HK-2 (cell line): ENCODE results near the gene FBLN7.
A peak's percentile ranks its signal among the peaks of the same experiment; 100 is the strongest.
"Not testable (repeated sequence)": the region's sequence is repeated elsewhere in the genome, so short reads cannot be mapped to it uniquely, and the experiment has no call there.

Experiments
- DNase-seq: peaks from one replicate; pipeline ENCODE4 v3.0.0-alpha.2; 2018; ENCODE audit not compliant: unreplicated experiment

The FBLN7 gene

DNA sequence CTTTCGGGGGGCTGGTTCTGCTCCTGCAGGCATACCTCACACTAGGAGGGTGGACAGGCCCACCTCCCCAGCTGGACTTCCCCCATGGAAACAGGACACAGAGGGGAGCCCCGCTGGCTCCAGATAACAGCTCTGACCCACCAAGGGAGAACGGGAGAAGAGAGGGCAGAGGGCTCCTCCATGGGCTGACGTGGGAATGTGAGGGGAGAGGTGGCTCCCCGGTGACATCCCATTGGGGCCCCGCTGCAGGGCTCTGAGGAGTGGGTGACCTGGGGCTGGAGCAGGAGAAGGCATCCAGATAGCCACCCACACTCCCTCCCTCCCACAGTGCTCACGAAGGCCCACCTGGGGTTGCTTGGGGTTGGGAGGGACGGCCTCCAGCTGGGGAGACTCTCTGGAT lies 45.9 kb downstream of the FBLN7 start:
- DNase-seq, result no peak

DNA sequence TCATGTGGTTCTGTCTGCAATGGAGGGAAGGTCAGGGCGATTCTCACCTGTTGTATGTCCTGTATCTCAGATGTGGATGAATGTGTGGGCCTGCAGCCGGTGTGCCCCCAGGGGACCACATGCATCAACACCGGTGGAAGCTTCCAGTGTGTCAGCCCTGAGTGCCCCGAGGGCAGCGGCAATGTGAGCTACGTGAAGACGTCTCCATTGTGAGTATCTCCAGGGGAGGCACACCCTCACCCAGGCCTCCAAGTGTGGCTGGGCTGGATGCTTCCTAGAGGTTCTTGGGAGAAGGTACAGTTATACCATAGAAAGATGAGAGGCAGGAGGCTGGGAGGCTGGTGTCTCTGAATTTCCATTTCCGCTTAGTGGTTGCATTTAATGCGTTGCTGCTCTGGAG lies 46.9 kb downstream of the FBLN7 start:
- DNase-seq, result no peak

- DNase-seq, result no peak
Observed at GRCh38 chr2:112187046-112187715, 49.0 kb downstream of the FBLN7 start.

DNA sequence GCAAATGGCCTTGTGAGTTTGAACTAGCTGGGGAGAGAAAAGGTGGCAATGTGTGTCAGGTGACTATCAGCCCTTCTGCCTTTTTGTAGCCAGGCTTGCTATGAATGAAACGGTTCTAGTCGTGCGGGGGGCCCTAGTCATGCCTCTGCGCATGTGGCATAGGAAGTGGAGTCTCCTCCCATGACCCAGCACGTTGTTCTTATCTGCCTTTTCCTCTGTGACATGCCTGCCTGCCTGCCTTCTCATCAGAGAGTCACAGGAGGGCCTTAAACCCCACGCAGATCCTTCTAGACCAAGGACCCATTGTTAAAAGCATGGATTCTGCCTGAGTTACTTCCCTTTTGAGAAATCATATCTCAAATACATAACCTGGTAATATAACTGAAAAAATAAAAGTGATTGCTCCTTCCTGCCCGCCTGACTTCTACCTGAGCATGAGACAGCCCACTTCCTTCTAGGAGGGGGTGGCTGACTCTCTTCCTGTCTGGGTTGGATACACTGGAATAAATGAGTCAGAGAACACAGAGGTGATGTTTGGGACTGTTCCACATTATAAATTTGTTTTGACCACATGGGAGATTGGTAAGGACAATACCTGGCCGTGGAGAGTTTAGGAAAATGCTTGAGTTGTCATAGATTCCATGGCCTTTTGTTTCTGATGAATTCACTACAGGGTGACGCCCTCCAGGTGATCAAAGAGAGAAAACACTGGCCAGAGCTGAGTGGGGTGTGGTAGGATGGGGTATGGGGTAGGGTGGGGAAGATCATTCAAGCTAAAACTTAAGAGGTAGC lies 49.8 kb downstream of the FBLN7 start:
- peak; percentile 18 for DNase-seq

DNA sequence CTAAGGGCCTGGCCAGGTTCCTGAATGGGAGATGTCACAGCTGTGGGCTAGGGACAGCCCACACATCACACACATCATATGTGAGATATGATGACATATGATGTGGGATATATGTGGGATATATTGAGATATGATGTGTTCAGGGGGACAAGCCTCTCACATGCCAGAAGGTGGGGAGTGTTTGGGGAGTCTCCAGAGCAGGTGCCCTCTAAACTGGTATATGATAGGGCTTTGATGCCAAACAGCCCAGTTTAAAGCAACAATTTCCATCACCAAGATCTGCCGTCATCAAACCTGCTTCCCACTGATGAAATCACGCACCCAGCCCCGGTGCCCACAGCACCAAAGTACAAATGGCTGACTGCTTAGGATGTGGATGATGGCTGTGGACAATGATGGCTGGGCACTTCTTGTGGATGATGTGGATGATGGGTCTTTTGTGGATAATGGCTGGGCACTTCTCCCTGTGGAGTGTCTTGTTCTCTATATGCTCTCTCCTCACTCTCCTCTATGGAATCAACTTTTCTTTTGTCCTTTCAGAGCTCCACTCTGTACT lies 50.9 kb downstream of the FBLN7 start:
- DNase-seq, result no peak

GRCh38 chr2:112194028-112194427 lies 55.8 kb downstream of the FBLN7 start:
- DNase-seq, result no peak

GRCh38 chr2:112194482-112194881 lies 56.3 kb downstream of the FBLN7 start:
- no peak for DNase-seq

- no peak for DNase-seq
Observed at GRCh38 chr2:112195167-112195766, 57.1 kb downstream of the FBLN7 start.

DNA sequence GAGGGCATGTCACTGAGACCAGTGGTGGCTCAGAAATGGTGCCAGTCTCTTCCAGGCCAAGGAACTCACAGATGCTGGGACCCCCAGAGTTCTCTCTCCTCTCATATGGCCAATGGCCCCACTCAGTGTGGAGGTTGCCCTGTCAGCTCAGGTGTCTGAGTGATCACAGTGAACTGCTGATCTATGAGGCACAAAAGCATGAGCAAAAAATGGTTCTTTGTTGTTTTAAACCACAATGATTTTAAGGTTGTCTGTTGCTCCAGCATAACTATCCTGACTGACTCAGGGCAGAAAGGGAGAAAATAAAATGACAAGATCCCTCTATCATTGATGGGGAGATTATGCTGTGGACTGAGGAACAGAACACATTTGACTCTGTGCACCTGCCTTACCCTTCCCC lies 57.8 kb downstream of the FBLN7 start:
- DNase-seq, result no peak

DNA sequence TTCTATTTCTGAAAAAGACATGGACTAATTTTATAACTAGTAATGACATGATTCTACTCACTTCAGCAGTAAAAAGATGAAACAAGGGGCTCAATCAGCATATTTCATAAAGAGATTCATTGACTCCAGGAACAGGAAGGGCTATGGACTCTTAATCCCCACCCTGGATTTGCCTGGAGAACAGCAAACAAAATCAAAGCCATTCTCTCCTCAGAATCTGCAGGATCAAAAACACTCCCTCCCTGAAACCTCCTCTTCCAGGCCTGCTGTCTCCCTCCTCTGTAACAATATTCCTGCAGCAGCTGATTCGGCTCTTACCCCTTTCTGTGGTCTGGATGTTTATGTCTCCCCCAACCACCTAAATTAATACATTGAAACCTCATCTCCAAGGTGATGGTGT lies 59.7 kb downstream of the FBLN7 start:
- DNase-seq, result no peak

GRCh38 chr2:112198780-112199179 lies 60.6 kb downstream of the FBLN7 start:
- DNase-seq, result no peak

DNA sequence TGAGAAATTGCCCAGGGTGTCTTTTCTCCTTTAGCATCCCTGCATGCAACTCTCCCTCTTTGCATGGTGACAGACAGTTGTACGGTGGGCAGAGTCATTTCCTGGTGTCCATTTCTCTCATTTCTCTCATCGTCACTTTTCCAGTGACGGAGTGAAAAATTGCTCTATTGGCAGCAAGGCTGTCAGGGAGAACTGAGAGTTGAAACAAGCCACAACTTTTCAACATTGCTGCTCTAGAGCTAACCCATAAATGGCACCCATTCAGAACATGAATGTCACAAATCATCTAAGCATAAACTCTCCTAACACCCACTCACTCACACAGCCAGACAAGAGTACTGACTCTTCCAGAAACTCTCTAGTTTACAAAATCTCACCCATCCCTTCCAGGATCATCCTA lies 61.0 kb downstream of the FBLN7 start:
- no peak for DNase-seq

- no peak for DNase-seq
Observed at GRCh38 chr2:112201696-112202430, 63.7 kb downstream of the FBLN7 start.

DNA sequence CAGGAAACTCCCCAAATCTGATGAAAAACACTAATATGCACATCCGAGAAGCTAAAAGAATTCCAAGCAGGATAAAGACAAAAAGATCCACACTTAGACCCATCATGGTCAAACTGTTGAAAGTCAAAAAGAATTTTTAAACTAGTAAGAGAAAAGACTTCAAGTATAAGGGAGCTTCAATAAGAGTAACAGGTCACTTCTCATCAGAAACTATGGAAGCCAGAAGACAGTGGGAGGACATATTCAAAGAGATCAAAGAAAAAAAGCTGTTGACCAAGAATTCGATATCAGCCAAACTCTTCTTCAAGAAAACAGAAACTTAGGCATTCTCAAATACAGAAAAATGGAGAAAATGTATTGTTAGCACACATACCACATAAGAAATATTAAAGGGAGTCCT lies 66.2 kb downstream of the FBLN7 start:
- DNase-seq, result no peak

GRCh38 chr2:112207905-112208304 lies 69.7 kb downstream of the FBLN7 start:
- DNase-seq, result not testable (repeated sequence)

- DNase-seq, result no peak
Observed at GRCh38 chr2:112216167-112216566, 78.0 kb downstream of the FBLN7 start.

- no peak for DNase-seq
Observed at GRCh38 chr2:112217854-112218253, 79.7 kb downstream of the FBLN7 start.

DNA sequence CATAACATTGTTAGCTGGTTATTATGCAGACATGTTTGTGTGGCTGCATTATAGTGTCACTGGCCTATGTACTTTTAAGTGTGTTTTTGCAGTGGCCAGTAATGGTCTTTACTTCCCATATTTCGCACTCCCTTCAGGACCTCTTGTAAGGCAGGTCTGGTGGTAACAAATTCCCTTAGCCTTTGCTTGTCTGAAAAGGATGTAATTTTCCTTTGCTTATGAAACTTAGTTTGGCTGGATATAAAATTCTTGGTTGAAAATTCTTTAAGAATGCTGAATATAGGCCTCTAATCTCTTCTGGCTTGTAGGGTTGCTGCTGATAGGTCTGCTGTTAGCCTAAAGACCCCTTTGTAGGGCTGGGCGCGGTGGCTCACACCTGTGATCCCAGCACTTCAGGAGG lies 82.0 kb downstream of the FBLN7 start:
- no peak for DNase-seq

DNA sequence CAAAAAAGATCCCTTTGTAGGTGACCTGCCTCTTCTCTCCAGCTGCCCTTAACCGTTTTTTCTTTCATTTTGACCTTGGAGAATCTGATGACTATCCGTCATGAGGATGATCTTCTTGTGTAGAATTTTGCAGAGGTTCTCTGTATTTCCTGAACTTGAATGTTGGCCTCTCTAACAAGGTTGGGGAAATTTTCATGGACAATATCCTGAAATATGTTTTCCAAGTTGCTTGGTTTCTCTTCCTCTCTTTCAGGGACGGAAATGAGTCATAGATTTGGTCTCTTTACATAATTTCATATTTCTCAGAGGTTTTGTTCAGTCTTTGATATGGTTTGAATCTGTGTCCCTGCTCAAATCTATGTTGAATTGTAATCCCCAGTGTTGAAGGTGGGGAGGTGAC lies 82.6 kb downstream of the FBLN7 start:
- no peak for DNase-seq

GRCh38 chr2:112229348-112229747 lies 91.2 kb downstream of the FBLN7 start:
- no peak for DNase-seq

- DNase-seq, result no peak
Observed at GRCh38 chr2:112230371-112230770, 92.2 kb downstream of the FBLN7 start.
